ENCODE data around the gene ITPR1. TPM values are rescaled to one million over a fixed set of nuclear protein-coding genes. Genes with fewer than 3 reads are reported as not detected.

The ITPR1 gene
- total RNA-seq, 1 donor from 2014 or later, result 90.5 TPM

DNA sequence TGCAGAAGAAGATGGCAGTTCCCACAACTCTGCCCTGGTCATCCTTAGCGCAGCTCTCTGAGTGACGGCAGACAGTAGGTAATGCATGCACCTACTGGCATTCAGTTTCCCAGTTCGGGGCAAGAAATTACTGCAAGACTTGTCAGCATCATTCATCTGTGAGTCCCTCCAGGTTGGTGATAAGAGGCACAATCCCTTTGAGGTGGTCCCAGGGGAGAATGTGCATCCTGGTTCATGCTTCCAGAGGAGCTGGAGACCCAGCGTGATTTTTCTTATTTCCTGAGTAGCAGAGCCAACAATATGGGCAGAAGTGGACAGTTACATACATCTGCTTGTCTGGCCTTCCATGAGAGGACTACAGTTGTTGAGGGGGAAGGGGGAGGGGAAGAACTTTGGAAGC lies 250.2 kb downstream of the ITPR1 start:
- DNase-seq (ENCODE audit: low spot score), result no peak

GRCh38 chr3:4744405-4745234 lies 251.5 kb downstream of the ITPR1 start:
- no peak for DNase-seq (ENCODE audit: low spot score)

- DNase-seq (ENCODE audit: low spot score), result no peak
Observed at GRCh38 chr3:4745235-4745610, 252.1 kb downstream of the ITPR1 start.

- DNase-seq (ENCODE audit: low spot score), result no peak
Observed at GRCh38 chr3:4746241-4746958, 253.3 kb downstream of the ITPR1 start.

GRCh38 chr3:4748127-4748526 lies 255.0 kb downstream of the ITPR1 start:
- no peak for DNase-seq (ENCODE audit: low spot score)

GRCh38 chr3:4748701-4749378 lies 255.7 kb downstream of the ITPR1 start:
- DNase-seq (ENCODE audit: low spot score), result no peak

GRCh38 chr3:4749567-4750002 lies 256.4 kb downstream of the ITPR1 start:
- no peak for DNase-seq (ENCODE audit: low spot score)

GRCh38 chr3:4750306-4750968 lies 257.3 kb downstream of the ITPR1 start:
- peak; percentile 46 for DNase-seq (ENCODE audit: low spot score)

DNA sequence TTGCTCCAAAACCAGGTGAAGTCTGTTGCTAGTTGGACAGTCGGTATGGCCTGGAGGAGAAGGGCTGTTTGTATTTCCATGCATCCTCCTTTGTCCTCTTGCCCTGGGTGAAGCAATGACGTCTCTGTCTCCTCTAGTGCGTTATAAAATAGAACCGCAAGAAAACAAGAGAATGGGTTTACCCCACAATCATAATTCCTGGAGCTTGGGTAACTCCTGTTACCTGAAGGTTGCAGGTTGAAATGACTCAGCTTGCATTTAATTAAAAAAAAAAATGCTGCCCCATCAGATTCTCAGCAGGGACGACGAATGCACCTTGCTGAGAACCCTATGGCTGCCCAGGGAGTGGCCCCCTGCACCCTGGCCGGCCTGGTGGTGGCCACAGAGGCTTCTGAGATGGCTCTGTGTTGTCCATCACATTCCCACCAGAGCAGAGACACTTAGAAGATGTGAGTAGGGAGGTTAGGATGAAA lies 257.9 kb downstream of the ITPR1 start:
- DNase-seq (ENCODE audit: low spot score), result no peak

GRCh38 chr3:4751502-4752101 lies 258.5 kb downstream of the ITPR1 start:
- peak; percentile 28 for DNase-seq (ENCODE audit: low spot score)

DNA sequence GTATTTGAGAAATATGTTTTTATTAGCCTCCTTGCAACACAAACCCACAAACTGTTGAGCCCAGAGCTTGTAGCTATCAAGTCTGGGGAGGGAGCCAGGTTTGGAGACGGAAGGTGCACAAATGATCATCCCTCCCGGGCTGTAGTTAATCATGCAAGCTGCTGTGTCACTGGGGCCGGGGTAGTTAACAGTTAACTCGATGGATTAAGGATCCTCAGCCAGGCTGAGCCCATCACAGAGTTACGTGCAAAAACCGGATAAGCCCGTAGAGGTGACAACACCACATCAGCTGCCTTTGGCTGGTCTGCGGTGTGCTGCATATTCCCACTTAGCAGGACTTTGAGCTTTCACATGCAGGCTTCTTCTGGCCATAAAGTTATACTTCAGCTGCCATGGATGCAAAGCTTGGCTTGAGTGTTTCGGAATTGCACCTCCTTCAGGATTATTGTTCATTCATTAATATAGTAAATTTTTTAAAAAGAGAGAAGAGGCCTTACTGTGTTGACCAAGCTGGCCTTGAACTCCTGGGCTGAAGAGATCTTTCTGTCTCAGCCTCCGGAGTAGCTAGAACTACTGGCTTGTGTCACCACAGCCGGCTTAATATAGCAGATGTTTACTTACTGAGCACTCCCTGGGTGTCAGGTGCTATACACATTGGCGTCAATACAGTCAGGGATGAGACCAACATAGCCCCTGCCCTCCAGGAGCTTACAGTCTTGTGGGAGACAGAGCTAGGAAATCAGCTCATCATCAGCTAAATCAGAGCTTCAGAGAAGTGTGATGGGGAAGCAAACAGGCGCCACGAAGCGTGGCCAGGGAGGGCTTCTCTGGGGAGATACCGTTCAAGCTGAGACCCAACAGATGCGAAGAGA lies 259.3 kb downstream of the ITPR1 start:
- DNase-seq (ENCODE audit: low spot score), result peak; percentile 70

- no peak for DNase-seq (ENCODE audit: low spot score)
Observed at GRCh38 chr3:4753073-4753691, 260.0 kb downstream of the ITPR1 start.

DNA sequence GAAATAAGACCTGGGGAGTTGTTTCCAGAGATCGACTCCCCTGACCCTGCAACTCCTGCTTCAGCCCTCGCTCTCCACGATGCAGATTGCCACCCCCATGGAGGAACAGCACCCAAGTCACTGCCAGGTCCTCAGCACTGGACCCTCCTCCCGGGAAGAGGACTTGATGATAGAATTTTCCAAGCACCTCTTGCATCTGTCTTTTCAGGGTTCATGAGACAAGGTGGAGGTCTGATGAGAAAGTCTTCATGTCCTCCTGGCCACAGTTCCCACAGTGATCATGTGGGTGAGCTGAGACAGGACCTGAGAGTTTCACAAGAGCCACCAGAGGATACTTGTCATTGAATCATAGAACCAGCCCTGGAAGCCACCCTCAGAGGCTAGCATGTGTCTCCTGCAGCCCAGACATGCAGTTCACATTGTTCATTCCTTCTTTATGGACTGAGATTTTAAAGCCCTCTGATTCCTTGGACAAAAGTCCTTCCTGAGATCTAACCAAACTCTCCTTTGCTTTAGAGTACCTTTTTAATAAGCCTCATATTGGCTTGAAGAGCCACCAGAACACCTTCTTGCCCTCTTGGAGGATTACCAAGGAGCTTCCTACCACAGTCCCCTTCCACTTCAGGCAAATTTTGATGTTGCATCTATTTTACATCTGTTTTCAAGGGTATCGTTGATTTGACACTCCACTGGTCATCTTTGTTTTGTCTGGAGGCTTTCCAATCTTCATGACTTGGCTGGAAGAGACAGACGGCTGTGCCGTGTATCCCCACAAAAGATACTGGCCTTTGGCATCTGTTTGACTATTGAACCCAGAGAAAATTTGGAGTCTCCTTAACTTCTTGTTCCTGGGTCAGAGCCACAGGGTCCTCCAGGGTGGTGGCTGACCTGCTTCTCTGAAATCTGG lies 261.3 kb downstream of the ITPR1 start:
- no peak for DNase-seq (ENCODE audit: low spot score)

DNA sequence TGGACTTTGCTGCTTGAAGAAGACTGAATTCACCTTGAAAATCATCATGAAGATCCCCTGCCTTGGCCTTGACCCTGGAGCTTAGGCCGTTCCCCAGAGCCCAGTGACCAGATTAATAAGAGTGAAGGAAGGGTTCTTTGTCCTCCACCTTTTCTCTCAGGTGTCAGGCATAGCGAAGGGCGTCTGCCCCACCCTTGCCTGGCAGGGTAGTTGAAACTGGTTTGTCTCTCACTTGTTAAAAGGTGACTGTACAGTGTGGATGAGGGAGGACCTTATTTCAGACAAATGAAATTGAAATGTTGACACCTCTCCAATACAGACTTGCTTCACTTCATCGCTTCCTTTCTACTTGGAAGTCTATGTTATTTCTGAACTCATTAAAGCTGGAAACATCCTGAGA lies 262.4 kb downstream of the ITPR1 start:
- peak; percentile 39 for DNase-seq (ENCODE audit: low spot score)

- DNase-seq (ENCODE audit: low spot score), result no peak
Observed at GRCh38 chr3:4756057-4756775, 263.1 kb downstream of the ITPR1 start.

- peak; percentile 49 for DNase-seq (ENCODE audit: low spot score)
Observed at GRCh38 chr3:4756855-4757574, 263.9 kb downstream of the ITPR1 start.

GRCh38 chr3:4757575-4758248 lies 264.6 kb downstream of the ITPR1 start:
- DNase-seq (ENCODE audit: low spot score), result no peak

All from mucosa of gallbladder (tissue), 1 donor.